Measurements from ENCODE around the gene FYTTD1.

FYTTD1 gene

GRCh38 chr3:197737749-197738462, 11.8 kb upstream of the FYTTD1 start:
- no peak for DNase-seq (ENCODE audit: low read depth)

- no peak for DNase-seq (ENCODE audit: low read depth)
Measured at GRCh38 chr3:197742787-197743186, 6.9 kb upstream of the FYTTD1 start.

- no peak for DNase-seq (ENCODE audit: low read depth)
Measured at GRCh38 chr3:197746209-197746608, 3.5 kb upstream of the FYTTD1 start.

- DNase-seq (ENCODE audit: low read depth) = no peak
Measured at GRCh38 chr3:197746801-197747237, 2.9 kb upstream of the FYTTD1 start.

GRCh38 chr3:197748597-197749314, 927 bp upstream of the FYTTD1 start:
- DNase-seq (ENCODE audit: low read depth) = no peak

GRCh38 chr3:197749315-197749600, 425 bp upstream of the FYTTD1 start:
- no peak for DNase-seq (ENCODE audit: low read depth)

GRCh38 chr3:197750396-197750831, 731 bp downstream of the FYTTD1 start:
- DNase-seq (ENCODE audit: low read depth) = peak; percentile 22

GRCh38 chr3:197750858-197751737, 1.4 kb downstream of the FYTTD1 start:
- DNase-seq (ENCODE audit: low read depth) = no peak

- no peak for DNase-seq (ENCODE audit: low read depth)
Measured at GRCh38 chr3:197752107-197752506, 2.4 kb downstream of the FYTTD1 start.

- DNase-seq (ENCODE audit: low read depth) = no peak
Measured at GRCh38 chr3:197753263-197753662, 3.6 kb downstream of the FYTTD1 start.

- DNase-seq (ENCODE audit: low read depth) = no peak
Measured at GRCh38 chr3:197756704-197757103, 7.0 kb downstream of the FYTTD1 start.

- no peak for DNase-seq (ENCODE audit: low read depth)
Measured at GRCh38 chr3:197758512-197758911, 8.8 kb downstream of the FYTTD1 start.

- no peak for DNase-seq (ENCODE audit: low read depth)
Measured at GRCh38 chr3:197761784-197762183, 12.1 kb downstream of the FYTTD1 start.

- DNase-seq (ENCODE audit: low read depth) = no peak
Measured at GRCh38 chr3:197775317-197775716, 25.6 kb downstream of the FYTTD1 start.

- DNase-seq (ENCODE audit: low read depth) = no peak
Measured at GRCh38 chr3:197782230-197782629, 32.5 kb downstream of the FYTTD1 start.

GRCh38 chr3:197784019-197784585, 34.4 kb downstream of the FYTTD1 start:
- no peak for DNase-seq (ENCODE audit: low read depth)

- no peak for DNase-seq (ENCODE audit: low read depth)
Measured at GRCh38 chr3:197787412-197787811, 37.7 kb downstream of the FYTTD1 start.

- no peak for DNase-seq (ENCODE audit: low read depth)
Measured at GRCh38 chr3:197789309-197789708, 39.6 kb downstream of the FYTTD1 start.

GRCh38 chr3:197790033-197790432, 40.4 kb downstream of the FYTTD1 start:
- no peak for DNase-seq (ENCODE audit: low read depth)

GRCh38 chr3:197791113-197791891, 41.6 kb downstream of the FYTTD1 start, which contains the start of gene LRCH3:
TSS of gene LRCH3 (plus strand) at chr3:197791254. CDS start at chr3:197791279, 25 bp downstream.
- DNase-seq (ENCODE audit: low read depth) = peak; percentile 66

- no peak for DNase-seq (ENCODE audit: low read depth)
Measured at GRCh38 chr3:197791892-197792647, 42.4 kb downstream of the FYTTD1 start.

Measured in stimulated activated CD8-positive, alpha-beta memory T cell treated with anti-CD3 and anti-CD28 coated beads, Interleukin-15, amount 100 ng/mL, for 1 hour (primary cell).